ENCODE data around the gene GPR27. TPM values are rescaled to one million over a fixed set of nuclear protein-coding genes. Genes with fewer than 3 reads are reported as not detected.
A peak's percentile ranks its signal among the peaks of the same experiment; 100 is the strongest.

GPR27 gene
- total and polyA plus RNA-seq, 4 donors = 0.59 to 7.7 (median 3.2) TPM

GRCh38 chr3:71780430-71780829 lies 26.8 kb downstream of the GPR27 start:
- Histone ChIP-seq H3K36me3 (ENCODE audit: control insufficient read depth in 4 of 4, insufficient read depth in 4 of 4, low read length in 4 of 4) (no peaks in the 10 kb centered on the region), H3K4me3 (no peak overlapping the region), H3K27ac (ENCODE audit: low read depth in 1 of 2, low read length in 1 of 2) (no peak overlapping the region), H3K9me3 (ENCODE audit: control insufficient read depth in 4 of 4, insufficient read depth in 3 of 4, low read length in 3 of 4) (no peaks in the 10 kb centered on the region), H3K27me3 (ENCODE audit: control insufficient read depth in 3 of 3, insufficient read depth in 3 of 3, low read length in 2 of 3) (peaks cover 0 to 62% (median 54%) of the 10 kb centered on the region in 3 donors), H3K4me1 (ENCODE audit: control insufficient read depth in 5 of 5, insufficient read depth in 5 of 5, low read length in 5 of 5) (peaks cover 0 to 9% (median 3%) of the 10 kb centered on the region in 5 donors), H3K9ac (ENCODE audit: insufficient read depth in 1 of 2, low read length in 2 of 2) (no peak overlapping the region)
- no peak for ATAC-seq (ENCODE audit: insufficient read depth, low FRiP score)
- DNase-seq = peak in 1 of 3 donors; percentile 7
- WGBS, 2 donors = 46 to 83% methylated on average over 4 of the region's 4 CpGs
- TF ChIP-seq CTCF (IDR thresholded peaks at IDR 0.05; ENCODE audit: control extremely low read depth, extremely low read depth) = no peak

- Histone ChIP-seq H3K4me1 (ENCODE audit: control insufficient read depth in 5 of 5, insufficient read depth in 5 of 5, low read length in 5 of 5) (peaks cover 0 to 21% (median 5%) of the 10 kb centered on the region in 5 donors), H3K9ac (ENCODE audit: insufficient read depth in 1 of 2, low read length in 2 of 2) (no peak overlapping the region), H3K36me3 (ENCODE audit: control insufficient read depth in 4 of 4, insufficient read depth in 4 of 4, low read length in 4 of 4) (no peaks in the 10 kb centered on the region), H3K9me3 (ENCODE audit: control insufficient read depth in 4 of 4, insufficient read depth in 3 of 4, low read length in 3 of 4) (no peaks in the 10 kb centered on the region), H3K27me3 (ENCODE audit: control insufficient read depth in 3 of 3, insufficient read depth in 3 of 3, low read length in 2 of 3) (peaks cover 0 to 85% (median 71%) of the 10 kb centered on the region in 3 donors), H3K4me3 (no peak overlapping the region), H3K27ac (ENCODE audit: low read depth in 1 of 2, low read length in 1 of 2) (no peak overlapping the region)
- WGBS, 2 donors = 63 to 81% methylated on average over 1 of the region's 1 CpG
- DNase-seq (no peak), ATAC-seq (ENCODE audit: insufficient read depth, low FRiP score) (no peak)
- TF ChIP-seq CTCF (IDR thresholded peaks at IDR 0.05; ENCODE audit: control extremely low read depth, extremely low read depth) = no peak
Observed at GRCh38 chr3:71783152-71783551, 29.5 kb downstream of the GPR27 start.

- Histone ChIP-seq H3K27ac (ENCODE audit: low read depth in 1 of 2, low read length in 1 of 2) (no peak overlapping the region), H3K9ac (ENCODE audit: insufficient read depth in 1 of 2, low read length in 2 of 2) (no peak overlapping the region), H3K27me3 (ENCODE audit: control insufficient read depth in 3 of 3, insufficient read depth in 3 of 3, low read length in 2 of 3) (peaks cover 0 to 83% (median 70%) of the 10 kb centered on the region in 3 donors), H3K4me3 (no peak overlapping the region), H3K4me1 (ENCODE audit: control insufficient read depth in 5 of 5, insufficient read depth in 5 of 5, low read length in 5 of 5) (peaks cover 0 to 21% (median 5%) of the 10 kb centered on the region in 5 donors), H3K36me3 (ENCODE audit: control insufficient read depth in 4 of 4, insufficient read depth in 4 of 4, low read length in 4 of 4) (no peaks in the 10 kb centered on the region), H3K9me3 (ENCODE audit: control insufficient read depth in 4 of 4, insufficient read depth in 3 of 4, low read length in 3 of 4) (no peaks in the 10 kb centered on the region)
- TF ChIP-seq CTCF (IDR thresholded peaks at IDR 0.05; ENCODE audit: control extremely low read depth, extremely low read depth) = no peak
- ATAC-seq (ENCODE audit: insufficient read depth, low FRiP score) (no peak), DNase-seq (peak in 2 of 3 donors; percentile 13 to 18)
- 3 to 6% methylated on average over 22 to 23 of the region's 23 CpGs for WGBS, 2 donors
Observed at GRCh38 chr3:71784201-71784913, 30.7 kb downstream of the GPR27 start.
